H54 (cell line): ENCODE measurements around the gene TSHZ3.

Experiments
- DNase-seq: peaks from one replicate; pipeline ENCODE4 v3.0.0; 2011; ENCODE audit warnings: low spot score, mixed read lengths; ENCODE audit not compliant: insufficient read length
- FAIRE-seq: peaks from 3 replicates; lab custom pipeline; 2011; peaks lifted over from hg19 to GRCh38; lab: Jason Lieb, UNC
- POLR2A ChIP-seq: IDR thresholded peaks from 2 replicates; pipeline ENCODE4 v1.6.1; 2011; ENCODE audit warnings: low read depth, mild to moderate bottlenecking, low read length

Gene TSHZ3

GRCh38 chr19:31266731-31267130 is 82.5 kb downstream of the TSHZ3 start:
- no peak for TF ChIP-seq POLR2A
- DNase-seq, result no peak
- no peak for FAIRE-seq

- FAIRE-seq, result no peak
- no peak for DNase-seq
- no peak for TF ChIP-seq POLR2A
Measured at GRCh38 chr19:31266196-31266595, 83.0 kb downstream of the TSHZ3 start.

GRCh38 chr19:31264041-31264778 is 85.0 kb downstream of the TSHZ3 start:
- DNase-seq (no peak), FAIRE-seq (no peak)
- no peak for TF ChIP-seq POLR2A

GRCh38 chr19:31263328-31263727 is 85.9 kb downstream of the TSHZ3 start:
- no peak for DNase-seq
- FAIRE-seq, result no peak
- TF ChIP-seq POLR2A, result no peak

- DNase-seq (no peak), FAIRE-seq (no peak)
- no peak for TF ChIP-seq POLR2A
Measured at GRCh38 chr19:31262725-31263191, 86.5 kb downstream of the TSHZ3 start.

GRCh38 chr19:31261603-31262212 is 87.5 kb downstream of the TSHZ3 start:
- TF ChIP-seq POLR2A, result no peak
- DNase-seq, result no peak
- no peak for FAIRE-seq

- FAIRE-seq, result no peak
- TF ChIP-seq POLR2A, result no peak
- DNase-seq, result no peak
Measured at GRCh38 chr19:31261019-31261602, 88.1 kb downstream of the TSHZ3 start.

GRCh38 chr19:31260171-31260933 is 88.9 kb downstream of the TSHZ3 start:
- TF ChIP-seq POLR2A, result no peak
- no peak for DNase-seq
- no peak for FAIRE-seq

GRCh38 chr19:31258211-31259052 is 90.8 kb downstream of the TSHZ3 start:
- TF ChIP-seq POLR2A, result no peak
- DNase-seq, result no peak
- FAIRE-seq, result no peak

- no peak for TF ChIP-seq POLR2A
- no peak for DNase-seq
- FAIRE-seq, result no peak
Measured at GRCh38 chr19:31257426-31258130, 91.7 kb downstream of the TSHZ3 start.

GRCh38 chr19:31257025-31257424 is 92.2 kb downstream of the TSHZ3 start:
- FAIRE-seq (no peak), DNase-seq (no peak)

GRCh38 chr19:31256593-31256960 is 92.7 kb downstream of the TSHZ3 start:
- FAIRE-seq, result no peak
- TF ChIP-seq POLR2A, result no peak
- DNase-seq, result no peak

More at GRCh38 chr19:31257025-31257424, 92.2 kb downstream of the TSHZ3 start:
- TF ChIP-seq POLR2A, result no peak
